ENCODE data around the gene GRAMD1A. TPM values are rescaled to one million over a fixed set of nuclear protein-coding genes. Genes with fewer than 3 reads are reported as not detected.

GRAMD1A gene
- total and polyA plus RNA-seq, 2 of the 8 experiments (the other 6 are each of a cell fraction or from before 2014, with no cell fraction given), result 113 to 154 TPM

DNA sequence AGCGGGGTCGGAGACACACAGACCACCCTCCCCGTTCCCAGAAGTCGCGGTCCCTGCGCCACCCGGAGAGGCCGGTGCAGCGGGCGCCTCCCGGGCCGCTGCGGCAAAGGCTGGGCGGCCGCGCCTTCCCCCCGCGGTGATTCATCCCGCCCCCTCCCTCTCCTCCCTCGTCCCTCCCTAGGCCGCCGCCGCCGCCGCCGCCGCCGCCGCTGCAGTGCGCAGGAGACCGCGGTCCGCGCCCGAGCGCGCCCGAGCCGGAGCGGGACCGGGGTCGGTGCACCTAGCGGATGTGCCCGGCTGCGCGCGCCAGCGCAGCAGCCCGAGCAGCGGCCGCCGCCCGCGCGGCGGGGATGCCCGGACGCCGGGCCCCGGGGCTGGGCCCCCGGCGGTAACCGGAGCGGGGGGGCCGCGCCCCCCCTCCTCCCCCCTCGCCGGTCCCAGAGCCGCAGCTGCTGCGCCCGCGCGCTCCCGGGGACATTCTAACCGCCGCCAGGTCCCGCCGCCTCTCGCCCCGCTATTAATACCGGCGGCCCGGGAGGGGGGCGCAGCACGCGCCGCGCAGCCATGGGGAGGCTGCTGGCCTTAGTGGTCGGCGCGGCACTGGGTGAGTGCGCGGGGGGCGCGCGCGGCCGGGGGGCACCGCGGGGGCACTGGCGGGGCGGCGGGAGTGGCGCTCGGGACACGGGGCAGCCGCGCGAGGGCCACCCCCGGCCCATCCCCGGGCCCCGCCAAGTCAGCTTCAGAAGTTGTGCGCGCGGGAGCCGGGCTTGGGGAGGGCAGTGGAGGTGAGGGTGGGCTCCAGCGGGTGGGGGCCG lies 30.3 kb downstream of the GRAMD1A start, which contains the start of gene SCN1B:
SCN1B (plus strand) TSS at position 214 of the 815 bp plus-strand sequence; CDS start at position 565, 351 bp downstream.
- no peak within 1 kb of the TSS for H2BK5ac ChIP-seq (ENCODE audit: low read depth, low read length)
- no peaks in the 10 kb centered on the region for H3K79me2 ChIP-seq (ENCODE audit: control insufficient read depth in 1 of 2, insufficient read depth in 2 of 2, low read length in 2 of 2)
- H3K4ac ChIP-seq (replicated peaks; ENCODE audit: insufficient read length, low read depth, low read length), result no peak within 1 kb of the TSS
- DNase-seq (ENCODE audit: low read depth in 1 of 2, low spot score in 2 of 2) (peak in 1 of 2 experiments; percentile 78), FAIRE-seq (no peak)
- WGBS, 2 experiments (ENCODE audit: extremely low coverage in 1 of 2, insufficient coverage in 1 of 2, insufficient read length in 1 of 2, insufficient replicate concordance in 2 of 2, low coverage in 1 of 2, low lambda C conversion rate in 2 of 2, missing lambda C conversion rate in 1 of 2), result 0% methylated on average over 2 of the region's 118 CpGs; no CpG with 5 or more reads in 1 of the 2 experiments
- no peak within 1 kb of the TSS for H3K23ac ChIP-seq (ENCODE audit: insufficient read length)
- peak within 1 kb of the TSS; percentile 38 to 69 (median 40) for H3K4me3 ChIP-seq (ENCODE audit: extremely low read depth in 1 of 4, insufficient read depth in 2 of 4, low read depth in 3 of 4, low read length in 4 of 4)
- no peaks in the 10 kb centered on the region for H3K9me3 ChIP-seq (ENCODE audit: insufficient read depth in 2 of 2, low read depth in 1 of 2, low read length in 1 of 2)
- H4K91ac ChIP-seq (replicated peaks; ENCODE audit: insufficient read length, low read length), result no peak within 1 kb of the TSS
- no peaks in the 10 kb centered on the region for H3K79me1 ChIP-seq (ENCODE audit: low read depth, low read length)
- peaks cover 10% of the 10 kb centered on the region; the same call in 1 of the 2 replicates for H3K23me2 ChIP-seq (ENCODE audit: low read depth, low read length)
- no peak within 1 kb of the TSS for H4K5ac ChIP-seq (ENCODE audit: insufficient read length, low read depth, low read length)
- H2AFZ ChIP-seq (ENCODE audit: low read length), result 0 out of 2 replicates have a peak within 1 kb of the TSS, but pooled peaks have one; percentile 56
- no peak within 1 kb of the TSS; the same call in 1 of the 2 replicates for H2AK5ac ChIP-seq (ENCODE audit: low read depth, low read length)
- peaks cover 10 to 28% (median 18%) of the 10 kb centered on the region in 4 experiments for H3K36me3 ChIP-seq (ENCODE audit: control insufficient read depth in 2 of 4, insufficient read depth in 4 of 4, low read length in 3 of 4)
- H2BK120ac ChIP-seq (replicated peaks; ENCODE audit: low read depth, low read length), result no peak within 1 kb of the TSS
- no peak within 1 kb of the TSS for H2BK20ac ChIP-seq (ENCODE audit: low read length)
- TF ChIP-seq KDM4A (IDR thresholded peaks at IDR 0.05; ENCODE audit: low read depth, low read length, severe bottlenecking) (peak; percentile 5), GABPA (IDR thresholded peaks at IDR 0.05; ENCODE audit: borderline replicate concordance, insufficient read depth, low read length) (peak; percentile 79; the same call in 1 of the 2 replicates), MAFK (IDR thresholded peaks at IDR 0.05; ENCODE audit: low read depth, low read length) (no peak), POLR2AphosphoS5 (IDR thresholded peaks at IDR 0.05; ENCODE audit: low read depth, low read length) (0 out of 2 replicates have a peak, but pooled peaks have one; percentile 2)
- no peak within 1 kb of the TSS for H3K9ac ChIP-seq (replicated peaks in 1 of 4; ENCODE audit: extremely low read depth in 1 of 4, low read depth in 3 of 4, low read length in 3 of 4)
- peak within 1 kb of the TSS; percentile 77 to 95 for H3K4me2 ChIP-seq (ENCODE audit: insufficient read depth in 1 of 2, low read depth in 2 of 2, low read length in 2 of 2)
- POLR2A ChIA-PET (ENCODE audit: partially characterized antibody), result interaction anchor here (0.6 to 24.8 kb wide), 11 partner anchors 8 to 111 kb away, joined by 3 to 366 read pairs (median 4); partner anchors contain the start of genes GRAMD1A and HPN
- H2BK15ac ChIP-seq (ENCODE audit: low read length), result no peak within 1 kb of the TSS
- H2BK12ac ChIP-seq (ENCODE audit: low read depth, low read length), result no peak within 1 kb of the TSS
- peaks cover 0 to 8% (median 4%) of the 10 kb centered on the region in 4 experiments; a peak in 6 of 7 replicates for H3K4me1 ChIP-seq (replicated peaks in 1 of 4; ENCODE audit: control insufficient read depth in 3 of 4, insufficient read depth in 4 of 4, low read length in 3 of 4)
- no peak within 1 kb of the TSS for H3K56ac ChIP-seq (replicated peaks; ENCODE audit: insufficient read length, low read depth, low read length)
- H4K20me1 ChIP-seq (replicated peaks in 1 of 2; ENCODE audit: control insufficient read depth in 1 of 2, insufficient read depth in 2 of 2, low read length in 2 of 2), result peaks cover 7 to 12% of the 10 kb centered on the region in 2 experiments
- no peak within 1 kb of the TSS for H3K27ac ChIP-seq (ENCODE audit: low read depth, low read length)
- H3K14ac ChIP-seq (ENCODE audit: insufficient read length), result no peak within 1 kb of the TSS
- CTCF ChIA-PET (ENCODE audit: partially characterized antibody), result interaction anchor here (0.9 to 1.2 kb wide), 2 partner anchors 20 to 67 kb away, joined by 3 to 4 read pairs; partner anchors contain the start of gene ZNF792
- 0 out of 2 replicates have a peak within 1 kb of the TSS, but pooled peaks have one; percentile 17 for H4K8ac ChIP-seq (ENCODE audit: extremely low read depth, insufficient read depth, low read length)
- peaks cover 4 to 32% (median 28%) of the 10 kb centered on the region in 4 experiments for H3K27me3 ChIP-seq (replicated peaks in 1 of 4; ENCODE audit: control insufficient read depth in 3 of 4, extremely low read depth in 1 of 4, insufficient read depth in 3 of 4, low read length in 3 of 4)
- peak within 1 kb of the TSS; percentile 32; the same call in 1 of the 2 replicates for H3K18ac ChIP-seq (ENCODE audit: extremely low read depth, low read length)

Measured in H1 (cell line).